Astrocyte (in vitro differentiated cells and primary cell): ENCODE results near the gene PEPD.

Source experiments
- CTCF ChIP-seq: IDR thresholded peaks from 2 replicates; pipeline ENCODE4 v1.5.1; 2011; ENCODE audit warnings: low read depth, mild to moderate bottlenecking, inconsistent platforms, low read length, moderate library complexity; ENCODE audit not compliant: insufficient read depth
- EZH2 ChIP-seq: IDR thresholded peaks from 2 replicates; pipeline ENCODE4 v1.6.1; 2012; ENCODE audit warnings: mild to moderate bottlenecking, low read length, inconsistent platforms; ENCODE audit not compliant: insufficient read depth

DNA sequence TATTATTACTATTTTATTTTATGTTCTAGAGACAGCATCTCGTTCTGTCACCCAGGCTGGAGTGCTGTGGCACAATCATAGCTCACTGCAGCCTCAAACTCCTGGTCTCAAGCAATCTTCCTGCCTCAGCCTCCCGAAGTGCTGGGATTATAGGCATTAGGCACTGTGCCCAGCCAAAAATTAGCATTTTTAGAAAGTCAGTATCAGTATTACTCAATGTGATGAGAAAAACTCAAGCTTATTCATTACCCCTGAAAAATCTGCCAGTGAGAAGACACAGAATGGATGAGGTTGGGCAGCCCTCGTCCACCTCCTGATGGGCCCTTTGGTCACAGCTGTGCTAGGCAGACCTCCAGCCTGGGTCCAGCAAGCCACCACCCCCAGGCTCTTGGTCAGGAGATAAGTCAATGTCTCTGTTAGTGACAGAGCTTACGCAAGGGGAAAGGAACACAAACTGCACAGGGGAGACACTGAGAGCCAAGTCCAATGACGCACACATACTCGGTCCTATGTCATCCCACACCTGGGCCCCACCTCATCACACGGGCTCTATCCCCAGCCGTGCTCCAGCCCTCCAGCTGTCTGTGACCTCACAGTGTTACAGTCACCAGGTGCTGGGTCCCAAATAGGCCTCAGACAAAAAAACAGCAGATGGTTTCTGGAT, 19.8 kb downstream of the PEPD start:
- TF ChIP-seq EZH2, result no peak
- TF ChIP-seq CTCF, result no peak
